Fibroblast of villous mesenchyme (primary cell): Measurements from ENCODE around the gene PTPRE. TPM values are rescaled to one million over a fixed set of nuclear protein-coding genes. Genes with fewer than 3 reads are reported as not detected.

Source experiments
- DNase-seq: peaks from one replicate; pipeline ENCODE4 v3.0.0-alpha.2; 2010; ENCODE audit warnings: low read depth
- H3K4me3 ChIP-seq: 2 replicates; pipeline ENCODE4 v1.5.1; 2011; ENCODE audit warnings: low read depth, mild to moderate bottlenecking, low read length
- total RNA-seq: library from RNA; depleted of rRNA; stranded (reverse); fragments of >200 nt; gene quantifications from 2 replicates; pipeline ENCODE4 v1.2.3, GENCODE V29; 2012
- TF ChIP-seq, protein P1 (sequence below): IDR thresholded peaks from 2 replicates; pipeline ENCODE4 v1.5.1; 2012; ENCODE audit warnings: low read depth, mild to moderate bottlenecking, low read length; ENCODE audit not compliant: insufficient read depth

PTPRE gene
- total RNA-seq, 1 donor = 11.2 TPM

- H3K4me3 ChIP-seq = peak overlapping the region; percentile 6
- peak; percentile 97 for DNase-seq
- TF ChIP-seq, protein P1, sequence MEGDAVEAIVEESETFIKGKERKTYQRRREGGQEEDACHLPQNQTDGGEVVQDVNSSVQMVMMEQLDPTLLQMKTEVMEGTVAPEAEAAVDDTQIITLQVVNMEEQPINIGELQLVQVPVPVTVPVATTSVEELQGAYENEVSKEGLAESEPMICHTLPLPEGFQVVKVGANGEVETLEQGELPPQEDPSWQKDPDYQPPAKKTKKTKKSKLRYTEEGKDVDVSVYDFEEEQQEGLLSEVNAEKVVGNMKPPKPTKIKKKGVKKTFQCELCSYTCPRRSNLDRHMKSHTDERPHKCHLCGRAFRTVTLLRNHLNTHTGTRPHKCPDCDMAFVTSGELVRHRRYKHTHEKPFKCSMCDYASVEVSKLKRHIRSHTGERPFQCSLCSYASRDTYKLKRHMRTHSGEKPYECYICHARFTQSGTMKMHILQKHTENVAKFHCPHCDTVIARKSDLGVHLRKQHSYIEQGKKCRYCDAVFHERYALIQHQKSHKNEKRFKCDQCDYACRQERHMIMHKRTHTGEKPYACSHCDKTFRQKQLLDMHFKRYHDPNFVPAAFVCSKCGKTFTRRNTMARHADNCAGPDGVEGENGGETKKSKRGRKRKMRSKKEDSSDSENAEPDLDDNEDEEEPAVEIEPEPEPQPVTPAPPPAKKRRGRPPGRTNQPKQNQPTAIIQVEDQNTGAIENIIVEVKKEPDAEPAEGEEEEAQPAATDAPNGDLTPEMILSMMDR = no peak
These were observed 84.1 kb downstream of the PTPRE start for GRCh38 chr10:127990846-127991542.

DNA sequence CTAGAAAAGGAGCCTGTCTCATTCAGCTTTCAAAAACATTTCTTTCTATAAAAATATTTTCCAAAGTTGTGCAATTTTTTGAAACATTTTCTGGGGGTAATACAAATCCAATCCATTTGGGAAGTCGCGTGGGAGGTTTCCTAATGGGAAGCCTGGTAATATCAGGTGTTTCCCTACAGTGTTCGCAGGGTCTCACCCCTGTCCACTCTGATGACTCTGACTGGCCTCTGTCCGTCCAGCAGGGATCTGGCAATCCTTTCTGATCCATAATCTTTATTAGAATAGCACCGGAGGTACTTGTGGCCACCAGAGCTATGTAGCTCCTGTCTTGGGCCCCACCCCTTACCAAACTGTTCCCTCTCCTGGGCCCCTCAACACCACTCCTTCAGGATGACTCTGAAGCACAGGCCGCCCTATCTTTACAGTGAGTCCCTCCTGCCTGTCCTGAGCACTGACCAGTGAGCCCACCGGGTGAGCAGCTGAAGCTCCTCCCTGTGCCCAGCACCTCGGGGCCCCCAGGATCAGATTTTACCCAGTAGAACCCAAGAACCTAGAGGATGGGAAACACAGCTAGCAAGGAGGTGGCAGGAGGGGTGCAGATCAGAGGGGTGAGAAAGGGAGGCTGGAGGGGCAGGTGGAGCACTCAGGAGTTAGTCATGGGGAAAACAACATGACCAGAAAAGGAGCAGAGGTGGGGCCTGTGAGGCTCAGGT is 84.8 kb downstream of the PTPRE start:
- H3K4me3 ChIP-seq = no peak overlapping the region
- TF ChIP-seq, protein P1 = no peak
- DNase-seq = no peak

DNA sequence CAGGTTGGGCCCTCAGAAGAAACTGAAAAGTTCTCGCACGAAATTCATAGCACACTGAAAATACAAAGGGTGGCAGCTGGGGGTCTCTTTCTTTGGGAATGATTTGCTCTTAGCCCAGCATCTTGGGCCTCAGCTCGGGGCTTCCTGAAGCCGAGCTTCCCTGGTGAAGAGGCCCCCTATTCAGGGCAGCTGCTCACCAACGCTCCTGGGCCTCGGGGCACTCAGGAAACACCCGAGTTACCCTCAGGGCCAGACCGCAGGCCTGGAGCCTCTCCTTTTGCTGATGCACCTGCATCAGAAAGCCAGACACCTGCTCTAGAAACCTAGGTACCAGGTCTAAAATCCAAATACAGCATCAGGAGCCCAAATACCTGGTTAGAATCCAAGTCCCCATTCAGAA is 85.5 kb downstream of the PTPRE start:
- TF ChIP-seq, protein P1 = no peak
- no peak for DNase-seq
- no peak overlapping the region for H3K4me3 ChIP-seq

- H3K4me3 ChIP-seq = no peak overlapping the region
- TF ChIP-seq, protein P1 = no peak
- DNase-seq = no peak
These were observed 86.3 kb downstream of the PTPRE start for GRCh38 chr10:127993056-127993690.

- no peak overlapping the region for H3K4me3 ChIP-seq
- no peak for DNase-seq
- TF ChIP-seq, protein P1 = no peak
These were observed 89.0 kb downstream of the PTPRE start for GRCh38 chr10:127995939-127996338.

GRCh38 chr10:127996586-127996985 is 89.7 kb downstream of the PTPRE start:
- H3K4me3 ChIP-seq = no peak overlapping the region
- DNase-seq = peak; percentile 83
- TF ChIP-seq, protein P1 = no peak
